Measurements from ENCODE around the gene FAM98B. TPM values are rescaled to one million over a fixed set of nuclear protein-coding genes. Genes with fewer than 3 reads are reported as not detected.

The FAM98B gene
- total RNA-seq, 2 experiments from 2014 or later: 51.0 to 61.8 TPM

DNA sequence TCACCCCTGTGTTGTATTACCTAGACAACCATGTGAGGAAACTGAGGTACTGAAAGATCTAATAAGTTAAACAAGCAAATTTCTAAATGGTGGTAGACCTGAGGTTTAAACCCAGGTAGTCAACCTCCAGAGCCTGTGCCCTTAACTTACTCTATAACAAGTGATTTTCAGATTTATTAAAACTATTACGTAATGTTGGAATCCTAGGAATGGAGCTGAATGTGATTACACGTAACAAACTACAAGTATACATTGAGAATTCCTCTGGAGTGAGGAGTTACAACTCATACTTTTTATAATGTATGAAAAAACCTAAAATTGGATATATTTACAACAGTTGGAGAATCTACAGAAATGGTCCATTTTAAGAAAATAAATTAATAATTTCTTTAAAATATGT, 18.0 kb downstream of the FAM98B start:
- ChIA-PET POLR2A (interaction anchor here (1.1 kb wide), 1 partner anchor 18 kb away, joined by 6 read pairs; the partner anchor contains the start of gene FAM98B), CTCF (interaction anchor here (0.6 to 4.9 kb wide), 16 partner anchors 10 to 235 kb away, joined by 3 to 45 read pairs (median 4); partner anchors contain the start of gene FAM98B)
- Mint-ChIP-seq H3K36me3 (ENCODE audit: low read depth) (peaks cover 21% of the 10 kb centered on the region), H3K27ac (no peak overlapping the region), H3K9me3 (no peaks in the 10 kb centered on the region), H3K27me3 (no peaks in the 10 kb centered on the region), H3K4me3 (no peak overlapping the region), H3K4me1 (ENCODE audit: low read depth) (no peaks in the 10 kb centered on the region)
- ATAC-seq (no peak), DNase-seq (no peak)
- intact Hi-C loops (cut with micrococcal nuclease): no loop called here
- TF ChIP-seq CTCF (IDR thresholded peaks at IDR 0.05): no peak

DNA sequence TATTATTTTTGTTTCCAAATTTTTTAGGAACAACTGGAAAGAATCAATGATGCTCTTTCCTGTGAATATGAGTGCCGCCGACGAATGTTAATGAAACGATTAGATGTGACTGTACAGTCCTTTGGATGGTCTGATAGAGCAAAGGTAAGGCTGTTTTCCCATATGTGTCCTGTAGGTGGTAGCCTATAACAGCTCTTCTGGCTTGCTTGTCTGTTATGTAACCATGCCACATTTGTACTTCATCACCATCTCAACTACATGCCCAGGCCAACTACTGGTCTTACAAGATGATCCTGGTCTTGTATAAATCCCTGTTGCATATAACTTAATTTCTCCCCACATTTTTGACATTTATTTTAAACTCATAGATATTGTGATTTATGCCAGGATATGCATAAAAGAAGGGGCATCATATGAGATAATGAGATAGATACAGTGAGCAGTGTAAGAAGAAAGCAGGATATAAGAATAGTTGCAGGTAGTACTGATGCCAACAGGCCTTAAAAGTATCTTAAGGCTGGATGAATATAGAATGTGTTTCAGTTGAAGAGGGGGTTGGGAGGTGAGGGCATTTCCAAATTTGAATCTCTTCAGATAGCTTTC, 20.3 kb downstream of the FAM98B start:
- intact Hi-C loops (cut with micrococcal nuclease): no loop called here
- DNase-seq (peak; percentile 24), ATAC-seq (peak; percentile 97)
- ChIA-PET CTCF (interaction anchor here (0.7 to 7.2 kb wide), 16 partner anchors 10 to 343 kb away, joined by 3 to 108 read pairs (median 5); partner anchors contain the start of genes FAM98B and RASGRP1), POLR2A (interaction anchor here (1.4 to 1.5 kb wide), 2 partner anchors 16 to 216 kb away, joined by 3 to 5 read pairs; no protein-coding TSS in a partner anchor)
- Mint-ChIP-seq H3K9me3 (no peaks in the 10 kb centered on the region), H3K27ac (no peak overlapping the region), H3K4me1 (ENCODE audit: low read depth) (peaks cover 2% of the 10 kb centered on the region), H3K36me3 (ENCODE audit: low read depth) (peaks cover 30% of the 10 kb centered on the region), H3K4me3 (no peak overlapping the region), H3K27me3 (no peaks in the 10 kb centered on the region)
- TF ChIP-seq CTCF (IDR thresholded peaks at IDR 0.05): peak; percentile 79

GRCh38 chr15:38475361-38475760, 21.4 kb downstream of the FAM98B start:
- Mint-ChIP-seq H3K36me3 (ENCODE audit: low read depth) (peaks cover 32% of the 10 kb centered on the region), H3K27me3 (no peaks in the 10 kb centered on the region), H3K27ac (no peak overlapping the region), H3K4me1 (ENCODE audit: low read depth) (peaks cover 8% of the 10 kb centered on the region), H3K9me3 (no peaks in the 10 kb centered on the region), H3K4me3 (no peak overlapping the region)
- CTCF ChIA-PET: interaction anchor here (0.7 to 7.2 kb wide), 13 partner anchors 11 to 232 kb away, joined by 3 to 108 read pairs (median 7); partner anchors contain the start of genes FAM98B and RASGRP1
- ATAC-seq (no peak), DNase-seq (no peak)
- TF ChIP-seq CTCF (IDR thresholded peaks at IDR 0.05): no peak
- POLR2A ChIA-PET: interaction anchor here (1.0 to 1.5 kb wide), 4 partner anchors 17 to 224 kb away, joined by 3 to 5 read pairs (median 4); no protein-coding TSS in a partner anchor
- intact Hi-C loops (cut with micrococcal nuclease): no loop called here

DNA sequence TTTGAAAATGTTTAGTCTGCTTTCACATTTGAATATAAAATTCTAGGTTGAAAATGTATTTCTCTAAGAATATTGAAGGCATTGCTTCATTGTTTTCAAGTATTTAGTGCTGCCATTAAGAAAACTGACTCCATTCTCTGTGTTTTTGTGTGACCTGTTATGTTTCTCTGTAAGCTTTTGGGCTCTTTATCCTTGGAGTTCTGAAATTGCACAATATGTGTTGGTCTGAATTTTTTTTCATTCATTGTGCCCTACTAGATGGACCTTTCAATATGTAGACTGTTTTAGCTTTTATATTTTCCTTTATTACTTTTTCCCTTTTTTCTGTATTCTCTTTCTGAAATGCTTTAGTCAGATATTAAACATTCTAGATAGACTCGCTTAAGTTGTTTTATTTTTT, 22.2 kb downstream of the FAM98B start:
- peak overlapping the region; percentile 35 for H3K27ac Mint-ChIP-seq
- CTCF ChIA-PET: interaction anchor here (0.6 to 7.2 kb wide), 8 partner anchors 19 to 223 kb away, joined by 3 to 108 read pairs (median 12); partner anchors contain the start of gene FAM98B

More for the DNA sequence above, 22.2 kb downstream of the FAM98B start:
- H3K9me3 Mint-ChIP-seq: no peaks in the 10 kb centered on the region
- peaks cover 33% of the 10 kb centered on the region for H3K36me3 Mint-ChIP-seq (ENCODE audit: low read depth)
- H3K4me3 Mint-ChIP-seq: no peak overlapping the region
- TF ChIP-seq CTCF (IDR thresholded peaks at IDR 0.05): no peak
- ATAC-seq: no peak
- POLR2A ChIA-PET: interaction anchor here (0.6 kb wide), 1 partner anchor 11 kb away, joined by 3 read pairs; no protein-coding TSS in a partner anchor
- H3K27me3 Mint-ChIP-seq: no peaks in the 10 kb centered on the region
- DNase-seq: no peak
- H3K4me1 Mint-ChIP-seq (ENCODE audit: low read depth): peaks cover 10% of the 10 kb centered on the region
- intact Hi-C loops (cut with micrococcal nuclease): no loop called here
